Hepatocyte (in vitro differentiated cells): ENCODE measurements around the gene NPTX1.

Experiments
- EZH2 ChIP-seq: fragments of 200-600 bp; sonication (generic); IDR thresholded peaks from 2 replicates; pipeline ENCODE4 v1.6.1; 2016; ENCODE audit warnings: antibody characterized with exemption, mild to moderate bottlenecking, borderline replicate concordance
- TF ChIP-seq, protein P1 (sequence below): fragments of 200-600 bp; sonication (generic); IDR thresholded peaks from 2 replicates; pipeline ENCODE4 v1.5.1; 2016; ENCODE audit warnings: antibody characterized with exemption, mild to moderate bottlenecking; ENCODE audit not compliant: poor library complexity

DNA sequence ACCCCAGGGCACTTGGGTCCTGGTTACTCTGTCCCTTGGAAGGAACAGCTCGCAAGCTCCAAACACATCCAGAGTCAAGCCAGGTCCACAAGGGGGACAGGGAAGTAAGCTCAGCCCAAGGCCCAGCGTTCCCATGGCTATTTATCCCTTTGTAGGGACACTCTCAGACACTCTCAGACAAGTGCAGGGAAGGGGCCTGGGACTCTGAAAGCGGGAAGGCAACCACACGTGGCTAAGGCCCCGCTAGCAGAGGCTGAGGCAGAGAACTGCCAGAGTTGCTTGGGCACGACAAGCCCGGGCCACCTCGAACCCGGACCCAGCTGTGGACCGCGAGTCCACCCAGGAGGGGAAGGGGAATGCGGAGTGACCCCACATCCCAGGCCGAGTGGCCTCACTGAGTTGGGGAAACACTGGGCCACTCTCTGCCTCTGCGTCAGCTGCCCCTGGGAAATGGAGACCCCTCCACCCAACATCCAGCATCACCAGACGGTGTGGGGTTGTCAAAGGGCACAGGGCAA, 10.2 kb downstream of the NPTX1 start:
- TF ChIP-seq, protein P1, sequence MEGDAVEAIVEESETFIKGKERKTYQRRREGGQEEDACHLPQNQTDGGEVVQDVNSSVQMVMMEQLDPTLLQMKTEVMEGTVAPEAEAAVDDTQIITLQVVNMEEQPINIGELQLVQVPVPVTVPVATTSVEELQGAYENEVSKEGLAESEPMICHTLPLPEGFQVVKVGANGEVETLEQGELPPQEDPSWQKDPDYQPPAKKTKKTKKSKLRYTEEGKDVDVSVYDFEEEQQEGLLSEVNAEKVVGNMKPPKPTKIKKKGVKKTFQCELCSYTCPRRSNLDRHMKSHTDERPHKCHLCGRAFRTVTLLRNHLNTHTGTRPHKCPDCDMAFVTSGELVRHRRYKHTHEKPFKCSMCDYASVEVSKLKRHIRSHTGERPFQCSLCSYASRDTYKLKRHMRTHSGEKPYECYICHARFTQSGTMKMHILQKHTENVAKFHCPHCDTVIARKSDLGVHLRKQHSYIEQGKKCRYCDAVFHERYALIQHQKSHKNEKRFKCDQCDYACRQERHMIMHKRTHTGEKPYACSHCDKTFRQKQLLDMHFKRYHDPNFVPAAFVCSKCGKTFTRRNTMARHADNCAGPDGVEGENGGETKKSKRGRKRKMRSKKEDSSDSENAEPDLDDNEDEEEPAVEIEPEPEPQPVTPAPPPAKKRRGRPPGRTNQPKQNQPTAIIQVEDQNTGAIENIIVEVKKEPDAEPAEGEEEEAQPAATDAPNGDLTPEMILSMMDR = no peak
- no peak for TF ChIP-seq EZH2
